Sciatic nerve (tissue), 2 donors: ENCODE measurements around the gene MADCAM1. TPM values are rescaled to one million over a fixed set of nuclear protein-coding genes. Genes with fewer than 3 reads are reported as not detected.
"Not testable (repeated sequence)": the region's sequence is repeated elsewhere in the genome, so short reads cannot be mapped to it uniquely, and the experiment has no call there.

Experiments used
- ATAC-seq: fragments of 200-7000 bp; cut with Tn5 transposase; one replicate; pipeline ENCODE4 v1.9.1; 2020; ENCODE audit warnings: mild to moderate bottlenecking, moderate library complexity
- DNase-seq: peaks from one replicate; pipeline ENCODE4 v3.0.0-alpha.2; 2020; ENCODE audit warnings: low spot score
- intact Hi-C: fragments of 100-400 bp; cut with DNase I; formaldehyde crosslinking; loops from one replicate; pipeline ENCODE4 v1.14.2; 2022
- total RNA-seq: library from RNA; stranded (reverse); fragmentation: NEBNext Ultra II Directional; extraction: Animal tissue kit (Norgen Biotek cat#: 25700); gene quantifications from one replicate; pipeline ENCODE4 v1.2.1, GENCODE V29; 2021
- donor health status: DM: no; HTN: no; CAD: no.
- donor health status: DM: no; HTN: no; CAD: no.

MADCAM1 gene
- total RNA-seq, result 1.1 TPM

GRCh38 chr19:496112-496665 is at the start of gene MADCAM1:
Gene MADCAM1, plus strand, starts transcription at chr19:496486. Its CDS starts 14 bp downstream, at chr19:496500.
- peak; percentile 56 for DNase-seq
- ATAC-seq, result no peak
- intact Hi-C loops, result no loop called here

- intact Hi-C loops, result no loop called here
- DNase-seq (no peak), ATAC-seq (no peak)
Observed at GRCh38 chr19:447064-447426, 49.2 kb upstream of the MADCAM1 start.

- ATAC-seq, result peak; percentile 80
Observed at GRCh38 chr19:447816-448560, 48.3 kb upstream of the MADCAM1 start.

GRCh38 chr19:449916-450315 is 46.4 kb upstream of the MADCAM1 start:
- no peak for ATAC-seq
- intact Hi-C loops, result no loop called here
- DNase-seq, result no peak

More at GRCh38 chr19:447816-448560, 48.3 kb upstream of the MADCAM1 start:
- intact Hi-C loops, result no loop called here
- DNase-seq, result no peak

GRCh38 chr19:450912-451481 is 45.3 kb upstream of the MADCAM1 start:
- ATAC-seq, DNase-seq: not testable (repeated sequence)

GRCh38 chr19:452829-453228 is 43.5 kb upstream of the MADCAM1 start:
- no peak for DNase-seq
- no peak for ATAC-seq
- intact Hi-C loops, result no loop called here

More at GRCh38 chr19:450912-451481, 45.3 kb upstream of the MADCAM1 start:
- intact Hi-C loops, result not testable (repeated sequence)

- ATAC-seq (no peak), DNase-seq (no peak)
- intact Hi-C loops, result no loop called here
Observed at GRCh38 chr19:453606-454005, 42.7 kb upstream of the MADCAM1 start.

GRCh38 chr19:455031-455705 is 41.1 kb upstream of the MADCAM1 start:
- no peak for ATAC-seq
- intact Hi-C loops, result no loop called here
- no peak for DNase-seq

GRCh38 chr19:455851-456546 is 40.3 kb upstream of the MADCAM1 start:
- no peak for DNase-seq

GRCh38 chr19:456547-457110 is 39.7 kb upstream of the MADCAM1 start:
- intact Hi-C loops, result no loop called here
- no peak for ATAC-seq
- no peak for DNase-seq

More at GRCh38 chr19:455851-456546, 40.3 kb upstream of the MADCAM1 start:
- intact Hi-C loops, result no loop called here
- ATAC-seq, result no peak

GRCh38 chr19:457636-458035 is 38.6 kb upstream of the MADCAM1 start:
- ATAC-seq (no peak), DNase-seq (no peak)
- intact Hi-C loops, result no loop called here

GRCh38 chr19:458091-459042 is 37.9 kb upstream of the MADCAM1 start:
- no peak for ATAC-seq
- DNase-seq, result no peak
- intact Hi-C loops, result no loop called here

GRCh38 chr19:459724-460511 is 36.4 kb upstream of the MADCAM1 start:
- ATAC-seq (peak; percentile 86), DNase-seq (peak; percentile 86)
- intact Hi-C loops, result no loop called here

- intact Hi-C loops, result no loop called here
- DNase-seq (no peak), ATAC-seq (peak; percentile 59)
Observed at GRCh38 chr19:460877-461720, 35.2 kb upstream of the MADCAM1 start, which contains the start of gene SHC2. Gene SHC2, minus strand, starts transcription at chr19:461033. Its CDS starts 37 bp downstream, at chr19:460996.

- intact Hi-C loops, result no loop called here
- DNase-seq, result no peak
- peak; percentile 47 for ATAC-seq
Observed at GRCh38 chr19:461721-462551, 34.4 kb upstream of the MADCAM1 start.
